Muscle layer of duodenum (tissue), 2 donors: ENCODE measurements around the gene EXPH5.
"Not testable (repeated sequence)": the region's sequence is repeated elsewhere in the genome, so short reads cannot be mapped to it uniquely, and the experiment has no call there.

Source experiments
- H3K27ac ChIP-seq: one replicate; pipeline ENCODE4 v1.7.0; 2013; ENCODE audit warnings: mild to moderate bottlenecking, low read length
- H3K27me3 ChIP-seq: one replicate; pipeline ENCODE4 v1.7.0; 2013; ENCODE audit warnings: low read depth, mild to moderate bottlenecking, control low read depth, low read length
- H3K36me3 ChIP-seq, 2 donors: one replicate each; pipeline ENCODE4 v1.7.0; 2013; ENCODE audit warnings: low read length in 2 of 2, control low read depth in 1 of 2, mild to moderate bottlenecking in 1 of 2; ENCODE audit not compliant: insufficient read depth in 2 of 2, control insufficient read depth in 1 of 2
- H3K4me1 ChIP-seq, 2 donors: one replicate each; pipeline ENCODE4 v1.7.0; 2013; ENCODE audit warnings: low read length in 2 of 2, mild to moderate bottlenecking in 2 of 2, control low read depth in 1 of 2, moderate library complexity in 1 of 2; ENCODE audit not compliant: insufficient read depth in 2 of 2, control insufficient read depth in 1 of 2
- H3K4me3 ChIP-seq, 2 donors: one replicate each; pipeline ENCODE4 v1.7.0; 2013; ENCODE audit warnings: low read length in 2 of 2, low read depth in 1 of 2, mild to moderate bottlenecking in 1 of 2
- H3K9me3 ChIP-seq, 2 donors: one replicate each; pipeline ENCODE4 v1.7.0; 2013; ENCODE audit warnings: low read length in 2 of 2, control low read depth in 1 of 2, mild to moderate bottlenecking in 1 of 2; ENCODE audit not compliant: control insufficient read depth in 1 of 2
- donor health status: healthy.

The EXPH5 gene

GRCh38 chr11:108597736-108598355 is 4.3 kb upstream of the EXPH5 start:
- Histone ChIP-seq H3K27ac (no peak overlapping the region), H3K27me3 (no peaks in the 10 kb centered on the region), H3K4me3 (no peak overlapping the region), H3K9me3 (no peaks in the 10 kb centered on the region), H3K36me3 (no peaks in the 10 kb centered on the region), H3K4me1 (peaks cover 0 to 5% of the 10 kb centered on the region in 2 donors)

- H3K36me3 ChIP-seq, result no peaks in the 10 kb centered on the region
Measured at GRCh38 chr11:108596701-108597100, 3.1 kb upstream of the EXPH5 start.

GRCh38 chr11:108593923-108594434 is 411 bp upstream of the EXPH5 start:
- Histone ChIP-seq H3K9me3 (no peaks in the 10 kb centered on the region), H3K27me3 (no peaks in the 10 kb centered on the region), H3K27ac (peak overlapping the region; percentile 45), H3K4me3 (peak overlapping the region; percentile 93), H3K4me1 (peaks cover 0 to 5% of the 10 kb centered on the region in 2 donors), H3K36me3 (no peaks in the 10 kb centered on the region)

More at GRCh38 chr11:108596701-108597100, 3.1 kb upstream of the EXPH5 start:
- no peak overlapping the region for H3K4me3 ChIP-seq
- peaks cover 0 to 5% of the 10 kb centered on the region in 2 donors for H3K4me1 ChIP-seq
- H3K27me3 ChIP-seq, result no peaks in the 10 kb centered on the region
- H3K9me3 ChIP-seq, result no peaks in the 10 kb centered on the region
- H3K27ac ChIP-seq, result no peak overlapping the region

GRCh38 chr11:108592591-108593213 is 866 bp downstream of the EXPH5 start:
- H3K4me1 ChIP-seq, result peaks cover 0 to 5% of the 10 kb centered on the region in 2 donors
- H3K9me3 ChIP-seq, result no peaks in the 10 kb centered on the region
- no peaks in the 10 kb centered on the region for H3K36me3 ChIP-seq
- H3K27ac ChIP-seq, result no peak overlapping the region
- H3K27me3 ChIP-seq, result no peaks in the 10 kb centered on the region
- peak overlapping the region; percentile 93 for H3K4me3 ChIP-seq

- H3K27me3 ChIP-seq, result no peaks in the 10 kb centered on the region
- H3K4me3 ChIP-seq, result no peak overlapping the region
- no peak overlapping the region for H3K27ac ChIP-seq
- H3K9me3 ChIP-seq, result no peaks in the 10 kb centered on the region
- H3K36me3 ChIP-seq, result no peaks in the 10 kb centered on the region
- H3K4me1 ChIP-seq, result peaks cover 0 to 5% of the 10 kb centered on the region in 2 donors
Measured at GRCh38 chr11:108591893-108592292, 1.7 kb downstream of the EXPH5 start.

- no peaks in the 10 kb centered on the region for H3K27me3 ChIP-seq
- no peaks in the 10 kb centered on the region for H3K9me3 ChIP-seq
- no peak overlapping the region for H3K27ac ChIP-seq
- H3K4me3 ChIP-seq, result no peak overlapping the region
- H3K36me3 ChIP-seq, result no peaks in the 10 kb centered on the region
- H3K4me1 ChIP-seq, result peaks cover 0 to 4% of the 10 kb centered on the region in 2 donors
Measured at GRCh38 chr11:108589136-108589535, 4.4 kb downstream of the EXPH5 start.

- no peak overlapping the region for H3K4me3 ChIP-seq
- no peaks in the 10 kb centered on the region for H3K36me3 ChIP-seq
- no peaks in the 10 kb centered on the region for H3K27me3 ChIP-seq
- no peak overlapping the region for H3K27ac ChIP-seq
- H3K9me3 ChIP-seq, result no peaks in the 10 kb centered on the region
- H3K4me1 ChIP-seq, result no peaks in the 10 kb centered on the region
Measured at GRCh38 chr11:108588287-108588686, 5.3 kb downstream of the EXPH5 start.

GRCh38 chr11:108587109-108587508 is 6.5 kb downstream of the EXPH5 start:
- H3K27me3 ChIP-seq, result no peaks in the 10 kb centered on the region
- no peaks in the 10 kb centered on the region for H3K4me1 ChIP-seq
- H3K4me3 ChIP-seq, result no peak overlapping the region
- H3K9me3 ChIP-seq, result no peaks in the 10 kb centered on the region
- no peaks in the 10 kb centered on the region for H3K36me3 ChIP-seq
- H3K27ac ChIP-seq, result no peak overlapping the region

GRCh38 chr11:108586600-108586999 is 7.0 kb downstream of the EXPH5 start:
- Histone ChIP-seq H3K36me3 (no peaks in the 10 kb centered on the region), H3K27ac (no peak overlapping the region), H3K4me1 (no peaks in the 10 kb centered on the region), H3K4me3 (no peak overlapping the region), H3K9me3 (no peaks in the 10 kb centered on the region), H3K27me3 (no peaks in the 10 kb centered on the region)

DNA sequence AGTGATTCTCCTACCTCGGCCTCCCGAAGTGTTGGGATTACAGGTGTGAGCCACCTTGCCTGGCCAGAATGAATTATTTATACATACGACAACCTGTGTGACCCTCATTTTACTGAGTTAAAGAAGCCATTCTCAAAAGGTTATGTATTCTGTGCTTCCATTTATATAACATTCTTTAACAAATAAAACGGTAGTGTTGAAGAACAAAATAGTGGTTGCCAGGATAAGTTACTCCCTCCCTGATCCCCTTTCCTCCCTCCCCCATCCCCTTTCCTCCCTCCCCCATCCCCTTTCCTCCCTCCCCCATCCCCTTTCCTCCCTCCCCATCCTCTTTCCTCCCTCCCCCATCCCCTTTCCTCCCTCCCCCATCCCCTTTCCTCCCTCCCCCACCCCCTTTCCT is 7.4 kb downstream of the EXPH5 start:
- H3K27ac ChIP-seq, H3K27me3 ChIP-seq, H3K9me3 ChIP-seq, H3K4me1 ChIP-seq, H3K36me3 ChIP-seq, H3K4me3 ChIP-seq: not testable (repeated sequence)

GRCh38 chr11:108584973-108585372 is 8.6 kb downstream of the EXPH5 start:
- no peak overlapping the region for H3K4me3 ChIP-seq
- no peaks in the 10 kb centered on the region for H3K4me1 ChIP-seq
- H3K27ac ChIP-seq, result no peak overlapping the region
- no peaks in the 10 kb centered on the region for H3K36me3 ChIP-seq
- H3K9me3 ChIP-seq, result no peaks in the 10 kb centered on the region
- H3K27me3 ChIP-seq, result no peaks in the 10 kb centered on the region

DNA sequence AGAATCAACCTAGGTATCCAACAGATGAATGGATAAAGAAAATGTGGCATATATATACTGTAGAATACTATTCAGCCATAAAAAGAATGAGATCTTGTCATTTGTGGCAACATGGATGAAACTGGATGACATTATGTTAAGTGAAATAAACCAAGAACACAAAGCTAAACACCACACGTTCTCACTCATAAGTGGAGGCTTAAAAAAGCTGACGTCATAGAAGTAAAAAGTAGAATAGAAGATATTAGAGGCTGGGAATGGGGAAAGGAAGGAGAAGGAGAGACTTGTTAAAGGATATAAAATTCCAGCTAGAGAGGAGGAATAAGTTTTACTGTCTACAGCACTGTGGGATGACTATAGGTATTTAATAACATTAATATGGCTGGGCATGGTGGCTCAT is 12.9 kb downstream of the EXPH5 start:
- Histone ChIP-seq H3K9me3 (no peaks in the 10 kb centered on the region), H3K4me3 (no peak overlapping the region), H3K27me3 (no peaks in the 10 kb centered on the region), H3K27ac (no peak overlapping the region), H3K36me3 (no peaks in the 10 kb centered on the region), H3K4me1 (no peaks in the 10 kb centered on the region)
